HG03103 (cell line): ENCODE data around the gene RPP21.

ENCODE experiments used
- ATAC-seq: cut with Tn5 transposase; IDR thresholded peaks from one replicate; pipeline ENCODE4 v1.9.1; 2021; ENCODE audit warnings: low read depth; ENCODE audit not compliant: unreplicated experiment

The RPP21 gene

GRCh38 chr6:30328397-30328796, 16.6 kb upstream of the RPP21 start:
- no peak for ATAC-seq

- ATAC-seq, result no peak
Observed at GRCh38 chr6:30329331-30329730, 15.6 kb upstream of the RPP21 start.

- ATAC-seq, result no peak
Observed at GRCh38 chr6:30331981-30332380, 13.0 kb upstream of the RPP21 start.

GRCh38 chr6:30334075-30334783, 10.7 kb upstream of the RPP21 start:
- no peak for ATAC-seq

GRCh38 chr6:30340589-30341054, 4.3 kb upstream of the RPP21 start:
- ATAC-seq, result no peak

DNA sequence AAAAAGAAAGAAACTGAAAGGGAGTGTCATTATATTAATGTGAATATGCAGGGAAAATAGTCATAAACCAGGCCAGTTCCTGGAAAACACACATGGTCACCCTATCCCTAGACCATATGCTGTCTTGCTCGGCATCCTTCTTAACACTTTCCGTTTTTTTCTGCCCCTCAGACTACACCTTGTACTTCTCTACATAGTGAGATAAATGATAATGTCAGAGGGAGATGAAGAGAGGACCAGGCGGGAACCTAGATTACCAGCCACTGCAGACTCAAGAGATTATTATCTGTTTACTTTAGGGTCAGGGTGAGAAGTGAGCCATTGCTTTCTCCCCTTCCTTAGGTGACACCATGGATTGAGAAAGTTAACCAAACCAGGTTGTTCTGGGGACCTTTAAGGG, 3.7 kb upstream of the RPP21 start:
- ATAC-seq, result no peak

DNA sequence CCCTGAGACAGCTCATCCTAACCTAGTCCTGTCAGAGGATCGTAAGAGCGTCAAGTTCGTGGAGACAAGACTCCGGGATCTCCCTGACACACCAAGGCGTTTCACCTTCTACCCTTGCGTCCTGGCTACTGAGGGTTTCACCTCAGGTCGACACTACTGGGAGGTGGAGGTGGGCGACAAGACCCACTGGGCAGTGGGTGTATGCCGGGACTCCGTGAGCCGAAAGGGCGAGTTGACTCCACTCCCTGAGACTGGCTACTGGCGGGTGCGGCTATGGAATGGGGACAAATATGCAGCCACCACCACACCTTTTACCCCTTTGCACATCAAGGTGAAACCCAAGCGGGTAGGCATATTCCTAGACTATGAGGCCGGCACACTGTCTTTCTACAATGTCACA, 3.2 kb upstream of the RPP21 start:
- ATAC-seq, result no peak

GRCh38 chr6:30344191-30344867, 627 bp upstream of the RPP21 start:
- ATAC-seq, result no peak

DNA sequence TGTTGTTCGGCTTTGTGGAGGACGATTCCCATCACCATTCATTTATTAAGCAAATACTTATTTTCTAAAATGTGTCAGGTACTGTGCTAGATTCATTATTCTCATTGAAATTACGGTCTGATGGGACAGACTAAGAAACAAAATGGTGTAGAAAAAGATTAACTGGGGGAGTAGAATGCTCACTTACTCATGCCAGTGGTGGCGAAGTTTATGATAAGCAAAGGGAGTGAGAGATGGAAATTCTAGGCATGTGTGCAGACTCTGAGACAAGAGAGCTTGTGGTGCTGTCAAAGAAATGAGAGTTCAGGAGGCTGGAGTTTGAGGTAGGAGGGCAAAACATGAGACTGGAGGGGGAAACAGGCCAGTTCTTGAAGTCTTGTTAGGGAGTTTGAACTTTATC, 896 bp downstream of the RPP21 start:
- ATAC-seq, result no peak

DNA sequence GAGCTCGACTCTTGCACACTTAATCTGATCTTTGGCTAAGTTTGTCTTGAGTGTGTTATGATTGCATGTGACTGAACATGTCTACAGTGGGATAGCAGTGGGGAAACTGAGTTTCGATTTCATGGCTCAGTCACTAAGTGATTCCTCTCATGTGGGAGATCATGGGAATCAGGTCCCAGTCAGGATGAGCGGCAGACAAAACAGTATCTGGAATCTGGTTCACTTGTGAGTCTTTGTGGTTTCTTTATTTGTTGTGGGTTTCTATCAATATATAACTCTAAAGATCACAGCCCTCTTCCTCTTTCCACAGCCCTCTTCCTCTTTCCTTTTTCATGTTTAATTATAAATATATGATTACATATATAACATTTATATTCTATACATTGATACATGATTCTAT, 4.0 kb downstream of the RPP21 start:
- ATAC-seq, result no peak

DNA sequence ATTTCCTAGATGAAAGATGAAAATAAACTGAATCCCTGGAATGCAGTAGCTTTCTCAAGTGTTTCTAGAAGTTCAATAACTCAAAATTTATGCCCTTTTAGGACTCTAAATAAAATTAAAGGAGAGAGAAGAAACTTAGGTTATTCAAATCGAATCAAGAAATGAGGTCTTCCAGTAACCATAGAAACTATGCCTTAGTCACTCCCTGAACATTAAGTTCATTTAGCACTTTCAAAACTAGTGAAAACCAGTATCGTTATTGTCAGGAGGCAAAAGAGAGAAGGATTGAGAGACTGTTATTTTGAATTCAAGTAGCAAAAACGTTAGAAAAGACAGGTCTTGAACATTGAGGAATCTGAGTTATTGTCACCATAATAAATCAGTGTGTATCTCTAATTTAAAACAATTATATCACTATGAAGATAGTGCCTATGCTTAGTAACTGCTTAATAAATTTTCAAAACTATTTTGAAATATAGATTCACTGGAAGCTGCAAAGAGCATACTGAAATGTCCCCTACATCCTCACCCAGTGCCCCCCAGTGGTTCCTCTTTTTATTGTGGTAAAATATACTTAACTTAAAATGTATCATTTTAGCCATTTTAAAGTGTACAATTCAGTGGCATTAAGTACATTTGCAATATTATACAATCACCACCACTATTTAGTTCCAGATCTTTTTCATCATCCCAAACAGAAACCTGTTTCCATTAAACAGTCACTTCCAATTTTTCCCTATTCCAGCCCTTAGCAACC, 4.6 kb downstream of the RPP21 start:
- ATAC-seq, result no peak

GRCh38 chr6:30350524-30350923, 5.6 kb downstream of the RPP21 start:
- no peak for ATAC-seq

DNA sequence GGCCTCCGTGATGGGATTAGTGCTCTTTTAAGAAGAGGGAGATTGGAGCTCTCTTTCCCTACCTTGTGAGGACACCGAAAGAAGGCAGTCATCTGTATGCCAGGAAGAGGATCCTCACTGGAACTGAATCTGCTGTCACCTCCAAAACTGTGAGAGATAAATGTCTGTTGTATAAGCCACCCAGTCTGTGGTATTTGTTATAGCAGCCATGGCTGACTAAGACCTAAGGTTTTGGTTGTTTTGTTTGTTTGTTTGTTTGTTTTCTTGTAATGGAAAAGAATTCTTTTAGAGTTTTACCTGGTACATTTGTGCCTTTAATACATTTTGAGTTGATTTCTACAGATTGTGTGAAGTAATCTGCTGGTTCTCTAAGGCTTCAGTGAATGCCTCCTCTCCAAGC, 7.6 kb downstream of the RPP21 start:
- no peak for ATAC-seq

- ATAC-seq, result no peak
Observed at GRCh38 chr6:30355281-30355680, 10.3 kb downstream of the RPP21 start.

DNA sequence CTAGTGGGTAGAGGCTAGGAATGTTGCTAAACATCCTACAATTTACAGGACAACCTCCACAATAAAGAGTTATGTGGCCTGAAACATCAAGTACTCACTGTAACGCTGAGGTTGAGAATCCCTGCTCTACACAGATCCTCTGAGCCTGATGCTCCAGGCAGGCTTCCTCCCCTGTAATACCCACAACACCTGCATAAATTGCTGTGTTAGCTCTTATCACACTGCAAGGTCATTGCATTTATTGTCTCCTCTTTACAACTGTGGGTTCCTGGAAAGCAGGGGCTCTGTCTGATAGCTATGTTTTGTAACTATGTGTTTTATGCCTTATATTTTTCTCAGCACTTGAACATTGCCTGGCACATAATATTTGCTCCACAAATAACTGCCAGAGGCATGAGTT, 11.6 kb downstream of the RPP21 start:
- ATAC-seq, result no peak

DNA sequence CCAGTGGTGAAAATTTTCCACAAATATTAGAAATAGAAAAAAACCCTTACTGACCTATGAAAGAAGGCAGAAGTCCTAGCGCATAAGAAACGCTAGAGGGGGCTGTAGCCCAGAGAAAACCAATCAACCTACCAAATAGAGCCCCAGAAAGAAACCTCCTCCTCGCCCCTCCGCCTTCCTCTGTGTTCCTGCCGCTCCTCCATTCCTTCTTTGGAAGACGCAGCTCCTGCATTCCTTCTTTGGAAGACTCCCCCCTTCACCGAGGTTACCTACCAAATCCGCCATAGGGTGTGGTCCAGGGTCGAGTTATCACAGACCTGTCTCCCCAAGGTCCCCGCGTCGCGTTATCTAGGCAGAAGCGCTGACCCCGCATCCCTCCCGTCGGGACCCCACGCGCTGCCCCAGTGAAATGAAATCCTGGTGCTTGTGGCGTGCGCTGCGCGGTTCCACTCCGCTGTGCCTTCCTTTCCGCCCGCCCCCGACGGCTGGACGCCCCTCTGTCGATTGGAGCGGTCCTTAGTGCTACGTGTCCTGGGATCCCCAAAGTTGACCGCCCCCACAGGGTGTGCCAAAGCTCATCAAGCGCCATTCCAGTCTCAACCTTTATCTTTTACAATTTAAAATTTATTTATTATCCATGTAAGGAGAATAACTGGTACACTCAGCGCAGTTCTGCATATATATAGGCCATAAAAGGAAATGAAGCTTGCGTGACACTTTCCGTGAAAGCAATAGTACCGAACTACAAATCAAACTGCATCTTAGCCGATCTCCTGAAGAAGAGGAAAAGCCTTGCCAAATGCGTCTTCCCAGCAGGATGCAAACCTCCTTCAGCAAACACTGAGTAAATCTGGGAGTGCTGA, 13.0 kb downstream of the RPP21 start:
- no peak for ATAC-seq

GRCh38 chr6:30359276-30359675, 14.3 kb downstream of the RPP21 start:
- ATAC-seq, result no peak

DNA sequence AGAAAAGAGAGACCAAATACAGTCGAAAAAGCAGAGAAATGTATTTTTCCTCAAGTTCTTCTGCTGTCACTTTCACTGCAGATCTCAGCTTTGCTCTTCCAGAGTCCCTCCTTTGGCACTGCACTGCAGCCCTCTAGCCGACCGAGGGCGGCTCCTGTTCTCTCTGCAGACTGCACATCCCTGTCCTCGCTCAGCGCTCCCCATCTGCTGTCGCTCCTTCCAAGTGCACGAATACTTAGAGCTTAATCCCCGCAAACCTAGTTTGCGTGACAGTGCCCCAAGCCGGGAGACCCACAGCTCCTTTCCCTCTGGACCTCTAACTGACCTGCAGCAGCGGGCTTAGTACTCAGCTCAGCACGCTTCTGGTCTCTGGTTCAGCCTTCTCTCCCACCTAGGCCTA, 15.2 kb downstream of the RPP21 start:
- no peak for ATAC-seq

- ATAC-seq, result no peak
Observed at GRCh38 chr6:30361661-30362060, 16.7 kb downstream of the RPP21 start.

GRCh38 chr6:30363459-30363858, 18.5 kb downstream of the RPP21 start:
- no peak for ATAC-seq

- no peak for ATAC-seq
Observed at GRCh38 chr6:30364591-30364990, 19.6 kb downstream of the RPP21 start.
